ENCODE results near the gene PAK4.

- TF ChIP-seq EP300 (IDR thresholded peaks at IDR 0.05; ENCODE audit: borderline replicate concordance) (no peak), CEBPB (IDR thresholded peaks at IDR 0.05) (no peak)
Measured at GRCh38 chr19:39166571-39167391, 41.2 kb downstream of the PAK4 start.
